ENCODE measurements around the gene LEMD2.

- TF ChIP-seq SMARCE1 (IDR thresholded peaks at IDR 0.05) (no peak), ASH1L (IDR thresholded peaks at IDR 0.05; ENCODE audit: borderline replicate concordance, low read depth, partially characterized antibody) (no peak), MTA2 (IDR thresholded peaks at IDR 0.05; ENCODE audit: low read depth) (no peak), CEBPZ (IDR thresholded peaks at IDR 0.05; ENCODE audit: borderline replicate concordance, low read depth, low read length) (no peak), TBL1XR1 (IDR thresholded peaks at IDR 0.05; ENCODE audit: low read length in 2 of 2) (no peak), MTF1 (CRISPR knock-in tag; IDR thresholded peaks at IDR 0.05; ENCODE audit: borderline replicate concordance) (no peak), ZNF143 (CRISPR knock-in tag; IDR thresholded peaks at IDR 0.05) (no peak), SPI1 (IDR thresholded peaks at IDR 0.05; ENCODE audit: borderline replicate concordance, low read depth, low read length) (no peak)
These were observed 5.0 kb downstream of the LEMD2 start for GRCh38 chr6:33783781-33784520.

All from K562 (cell line).